GM10266 (cell line): ENCODE data around the gene PIGZ.

Experiments
- DNase-seq: peaks from one replicate; pipeline ENCODE4 v3.0.0; 2012; ENCODE audit errors: extremely low spot score
- TF ChIP-seq, protein P1 (sequence below): IDR thresholded peaks from 2 replicates; pipeline ENCODE4 v1.5.1; 2012; ENCODE audit warnings: mild to moderate bottlenecking, low read depth; ENCODE audit not compliant: control insufficient read depth, insufficient read depth; ENCODE audit errors: missing control alignments

PIGZ gene

DNA sequence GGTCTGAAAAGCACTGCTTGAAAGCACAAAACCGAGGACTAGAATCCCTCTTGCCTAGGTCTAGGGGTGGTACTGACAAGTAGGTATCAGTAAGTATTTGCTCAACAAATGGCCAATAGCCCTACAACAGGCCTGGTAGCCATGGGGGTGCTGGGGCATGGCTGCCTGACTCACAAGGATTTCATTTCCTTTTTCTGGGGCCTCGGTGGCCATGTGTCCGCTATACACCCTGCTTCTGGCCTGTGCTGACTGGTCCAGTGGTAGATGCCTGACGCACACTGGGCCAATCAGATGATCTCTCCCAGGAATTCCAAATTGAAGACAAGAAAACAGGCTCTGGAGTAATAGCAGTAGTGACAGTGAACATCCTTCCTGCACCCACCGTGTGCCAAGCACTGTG is 31.6 kb upstream of the PIGZ start:
- TF ChIP-seq, protein P1, sequence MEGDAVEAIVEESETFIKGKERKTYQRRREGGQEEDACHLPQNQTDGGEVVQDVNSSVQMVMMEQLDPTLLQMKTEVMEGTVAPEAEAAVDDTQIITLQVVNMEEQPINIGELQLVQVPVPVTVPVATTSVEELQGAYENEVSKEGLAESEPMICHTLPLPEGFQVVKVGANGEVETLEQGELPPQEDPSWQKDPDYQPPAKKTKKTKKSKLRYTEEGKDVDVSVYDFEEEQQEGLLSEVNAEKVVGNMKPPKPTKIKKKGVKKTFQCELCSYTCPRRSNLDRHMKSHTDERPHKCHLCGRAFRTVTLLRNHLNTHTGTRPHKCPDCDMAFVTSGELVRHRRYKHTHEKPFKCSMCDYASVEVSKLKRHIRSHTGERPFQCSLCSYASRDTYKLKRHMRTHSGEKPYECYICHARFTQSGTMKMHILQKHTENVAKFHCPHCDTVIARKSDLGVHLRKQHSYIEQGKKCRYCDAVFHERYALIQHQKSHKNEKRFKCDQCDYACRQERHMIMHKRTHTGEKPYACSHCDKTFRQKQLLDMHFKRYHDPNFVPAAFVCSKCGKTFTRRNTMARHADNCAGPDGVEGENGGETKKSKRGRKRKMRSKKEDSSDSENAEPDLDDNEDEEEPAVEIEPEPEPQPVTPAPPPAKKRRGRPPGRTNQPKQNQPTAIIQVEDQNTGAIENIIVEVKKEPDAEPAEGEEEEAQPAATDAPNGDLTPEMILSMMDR, result no peak
- DNase-seq, result no peak

DNA sequence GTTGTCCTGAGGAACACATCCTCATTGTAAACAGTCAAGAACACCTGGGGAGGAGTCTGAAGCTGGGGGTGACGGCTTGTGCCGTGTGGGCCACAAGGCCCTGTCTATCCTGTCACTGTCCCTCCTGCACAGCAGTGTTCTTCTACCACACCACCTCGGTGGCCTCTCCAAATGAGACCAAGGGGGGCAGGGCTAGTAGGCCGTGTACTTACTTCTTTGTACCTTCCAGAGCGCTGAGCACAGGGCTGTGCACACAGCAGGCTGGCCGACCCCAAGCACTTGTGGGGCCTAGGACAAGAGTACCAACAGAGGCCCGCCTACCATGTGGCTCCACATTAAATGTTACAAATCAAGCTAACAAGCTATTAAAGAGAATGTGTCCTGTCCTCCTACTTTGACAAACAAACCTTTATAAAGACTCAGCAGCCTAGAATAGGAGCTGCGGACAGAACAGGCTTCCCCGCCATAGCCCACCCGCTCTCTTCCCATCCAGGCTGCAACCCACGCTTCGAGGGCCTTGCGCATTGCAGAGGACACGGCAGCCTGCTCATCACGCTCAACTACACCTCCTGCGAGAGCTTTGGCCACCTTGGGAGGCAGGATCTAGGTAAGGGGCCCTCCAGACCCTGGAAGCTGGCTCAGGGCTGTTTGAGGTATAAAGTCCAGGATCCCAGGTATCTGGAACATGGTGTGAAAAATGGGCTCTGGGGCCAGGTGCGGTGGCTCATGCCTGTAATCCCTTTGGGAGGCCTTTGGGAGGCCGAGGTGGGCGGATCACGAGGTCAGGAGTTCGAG is 30.5 kb upstream of the PIGZ start:
- TF ChIP-seq, protein P1, result no peak
- no peak for DNase-seq

DNA sequence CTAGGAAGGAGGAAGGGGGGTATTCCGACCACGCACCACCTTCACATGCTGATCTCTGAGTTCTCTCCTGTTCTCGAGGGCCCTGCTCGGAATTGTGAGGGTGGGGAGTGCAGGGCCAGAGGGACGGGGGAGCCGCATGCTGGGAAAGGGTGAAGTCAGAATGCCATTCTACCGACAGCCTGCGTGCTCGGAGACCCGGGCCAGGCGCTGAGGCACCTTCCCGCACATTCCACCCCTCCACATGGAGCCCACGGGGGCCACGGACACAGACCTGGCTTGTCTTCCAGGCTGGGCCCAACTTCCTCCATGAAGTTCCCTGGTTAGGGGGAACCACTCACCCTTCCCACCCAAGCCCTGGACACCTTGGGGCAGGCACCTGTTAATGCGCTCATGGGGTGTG is 28.7 kb upstream of the PIGZ start:
- TF ChIP-seq, protein P1, result no peak
- no peak for DNase-seq

DNA sequence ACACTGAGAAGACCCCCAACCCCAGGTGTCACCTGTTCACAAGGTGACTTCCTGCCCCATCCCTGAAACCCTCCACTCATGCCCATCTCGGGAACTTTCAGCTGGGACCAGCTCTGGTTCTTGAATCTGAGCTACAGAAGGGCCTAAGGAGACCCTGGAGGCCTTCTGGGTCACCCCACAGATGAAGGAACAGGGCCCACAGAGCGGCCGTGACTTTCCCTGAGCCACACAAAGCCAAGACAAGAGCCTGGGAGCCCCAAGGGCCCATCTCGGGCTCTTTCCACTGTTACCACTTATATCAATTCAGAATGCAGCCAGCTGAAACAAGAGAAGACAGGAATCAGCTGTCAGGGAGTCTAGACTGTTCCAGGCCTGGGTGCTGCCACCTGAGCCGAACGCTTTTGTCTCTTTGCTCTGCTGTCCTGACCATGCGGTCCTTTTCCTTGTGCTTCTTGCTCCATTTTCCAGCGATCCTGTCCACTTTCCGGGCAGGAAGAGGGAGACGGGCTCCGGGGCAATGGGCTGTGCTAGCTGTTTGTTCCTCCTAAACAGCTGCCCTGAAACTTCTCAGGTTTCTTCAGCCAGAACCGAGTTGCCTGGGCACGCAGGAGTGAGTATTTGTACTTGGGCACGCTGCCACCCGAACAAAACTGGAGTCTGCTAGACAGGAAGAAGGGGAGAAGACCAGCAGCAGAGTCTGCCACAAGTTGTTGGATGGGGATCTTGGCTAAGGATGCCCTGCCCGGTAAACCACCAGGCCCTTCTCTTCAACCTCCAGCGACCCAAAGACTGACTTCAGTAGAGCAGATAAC is 28.0 kb upstream of the PIGZ start:
- TF ChIP-seq, protein P1, result no peak
- DNase-seq, result no peak

DNA sequence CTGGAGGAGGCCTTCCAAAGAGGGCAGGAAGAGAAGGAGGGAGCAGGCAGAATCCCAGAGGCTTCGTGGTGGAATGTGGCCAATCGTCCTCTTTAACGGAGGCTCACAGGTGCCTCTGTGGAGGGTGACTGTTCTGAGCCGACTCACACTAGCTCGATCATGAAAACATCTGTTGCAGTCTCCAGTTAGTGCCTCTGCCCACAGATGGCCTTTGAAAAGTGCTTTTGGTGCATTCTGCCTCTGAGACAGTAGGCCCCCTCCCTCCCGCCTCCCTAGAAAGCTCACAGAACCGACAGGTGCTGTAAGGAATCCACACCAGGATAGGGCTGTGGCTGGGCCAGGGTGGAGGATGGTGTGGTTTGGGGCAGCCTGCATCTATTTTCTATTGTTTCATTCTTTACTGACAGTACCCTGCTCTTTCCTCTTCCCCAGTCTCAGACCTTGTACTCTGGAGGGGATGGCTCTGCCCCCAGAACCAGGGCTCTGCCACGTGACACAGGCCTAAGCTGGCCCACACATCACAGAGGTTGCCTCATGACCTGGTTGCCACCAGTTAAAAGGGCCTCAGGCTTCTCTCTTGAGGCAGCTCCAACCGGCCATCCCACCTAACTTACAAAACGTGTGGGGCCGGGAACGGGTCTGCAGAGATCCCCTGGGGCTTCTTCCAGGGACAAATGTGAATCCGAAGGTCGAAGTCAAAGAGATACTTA is 27.2 kb upstream of the PIGZ start:
- TF ChIP-seq, protein P1, result no peak
- no peak for DNase-seq

DNA sequence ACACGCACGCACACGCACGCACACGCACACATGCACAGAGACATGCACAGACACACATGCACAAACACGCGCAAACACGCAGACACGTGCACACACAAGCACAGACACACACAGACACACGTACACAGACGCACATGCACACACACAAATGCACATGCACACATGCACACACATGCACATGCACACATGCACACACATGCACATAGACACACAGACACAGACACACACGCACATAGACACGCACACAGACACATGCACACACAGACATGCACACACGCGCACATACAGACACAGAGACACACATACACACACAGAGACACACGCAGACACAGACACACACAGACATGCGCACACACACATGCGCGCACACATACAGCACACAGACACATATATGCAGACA is 26.4 kb upstream of the PIGZ start:
- no peak for DNase-seq
- TF ChIP-seq, protein P1, result no peak
